Urinary bladder (tissue), 4 donors: Measurements from ENCODE around the gene TAF4. TPM values are rescaled to one million over a fixed set of nuclear protein-coding genes. Genes with fewer than 3 reads are reported as not detected.
A peak's percentile ranks its signal among the peaks of the same experiment; 100 is the strongest.

Experiments used
- DNase-seq: peaks from one replicate; pipeline ENCODE4 v3.0.0-alpha.2; 2015; ENCODE audit errors: extremely low spot score
- H3K27ac ChIP-seq: one replicate; pipeline ENCODE4 v1.5.1; 2013; ENCODE audit warnings: low read depth, mild to moderate bottlenecking, moderate library complexity
- H3K36me3 ChIP-seq: one replicate; pipeline ENCODE4 v1.6.1; 2013; ENCODE audit warnings: mild to moderate bottlenecking, moderate library complexity; ENCODE audit not compliant: insufficient read depth
- H3K4me1 ChIP-seq: one replicate; pipeline ENCODE4 v1.6.1; 2013; ENCODE audit warnings: mild to moderate bottlenecking, moderate library complexity; ENCODE audit not compliant: insufficient read depth
- H3K4me3 ChIP-seq: one replicate; pipeline ENCODE4 v1.5.1; 2013; ENCODE audit warnings: low read depth, low read length
- WGBS: extraction: QIAGEN DNeasy Blood & Tissue Kit; methylation state at CpG from one replicate; pipeline ENCODE4 v1.1.7; 2013; 5-methylcytosine and 5-hydroxymethylcytosine counted together
- polyA plus RNA-seq: library from polyadenylated mRNA; stranded (reverse); fragments of 200-250 nt; gene quantifications from one replicate; pipeline ENCODE4 v1.2.3, GENCODE V29; 2013
- total RNA-seq: library from RNA; depleted of rRNA; stranded (reverse); fragments of >200 nt; gene quantifications from one replicate; pipeline ENCODE4 v1.2.3, GENCODE V29; 2014
- donor health status: healthy with polysubstance abuse.
- donor health status: healthy.

Gene TAF4
- total and polyA plus RNA-seq, 2 donors: 8.9 to 9.9 TPM

- H3K36me3 ChIP-seq: no peaks in the 10 kb centered on the region
- H3K4me3 ChIP-seq: no peak overlapping the region
- H3K27ac ChIP-seq: no peak overlapping the region
- 66% methylated on average over 18 of the region's 18 CpGs for WGBS
- H3K4me1 ChIP-seq: peaks cover 3% of the 10 kb centered on the region
- no peak for DNase-seq
Measured at GRCh38 chr20:62067547-62068260, 2.0 kb upstream of the TAF4 start.

GRCh38 chr20:62066983-62067433, 1.3 kb upstream of the TAF4 start:
- H3K27ac ChIP-seq: no peak overlapping the region
- DNase-seq: no peak

DNA sequence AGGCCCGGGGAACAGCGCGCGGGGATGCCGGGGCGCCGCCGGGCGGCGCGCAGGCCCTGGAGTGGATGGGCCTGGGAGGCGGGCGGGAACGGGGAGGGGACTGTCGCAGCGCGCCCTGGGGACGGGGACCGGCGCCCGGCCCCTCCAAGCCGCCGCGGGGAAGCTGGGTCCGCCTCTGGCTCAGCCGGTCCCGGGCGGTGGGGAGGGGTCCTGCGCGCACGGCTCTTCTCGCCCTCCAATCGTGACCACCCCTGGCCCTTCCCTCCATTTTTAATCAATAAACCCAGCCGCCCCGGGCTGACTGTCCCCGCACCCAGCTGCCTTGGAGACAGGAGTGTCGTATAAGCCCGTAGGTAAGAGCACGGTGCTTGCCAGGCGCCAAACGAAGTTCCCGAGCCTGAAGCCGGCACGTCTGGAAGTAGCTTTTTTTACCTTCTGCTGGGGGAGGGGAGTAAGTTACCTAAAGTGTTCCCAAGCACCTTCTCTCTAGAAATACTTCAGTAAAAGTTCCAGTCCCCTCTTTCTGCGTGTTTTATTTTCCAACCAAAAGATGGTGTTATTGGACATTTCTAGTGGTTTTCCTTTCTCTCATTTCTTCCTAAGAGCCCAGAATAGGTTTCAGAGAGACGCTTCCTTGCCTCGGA, 780 bp upstream of the TAF4 start:
- peak overlapping the region; percentile 84 for H3K4me3 ChIP-seq
- peaks cover 3% of the 10 kb centered on the region for H3K4me1 ChIP-seq
- peak overlapping the region; percentile 76 for H3K27ac ChIP-seq
- WGBS: under 1% methylated on average over 46 of the region's 47 CpGs
- peak; percentile 51 for DNase-seq
- no peaks in the 10 kb centered on the region for H3K36me3 ChIP-seq

More at GRCh38 chr20:62066983-62067433, 1.3 kb upstream of the TAF4 start:
- 13% methylated on average over 15 of the region's 15 CpGs for WGBS
- no peaks in the 10 kb centered on the region for H3K36me3 ChIP-seq
- H3K4me1 ChIP-seq: peaks cover 3% of the 10 kb centered on the region
- peak overlapping the region; percentile 84 for H3K4me3 ChIP-seq

DNA sequence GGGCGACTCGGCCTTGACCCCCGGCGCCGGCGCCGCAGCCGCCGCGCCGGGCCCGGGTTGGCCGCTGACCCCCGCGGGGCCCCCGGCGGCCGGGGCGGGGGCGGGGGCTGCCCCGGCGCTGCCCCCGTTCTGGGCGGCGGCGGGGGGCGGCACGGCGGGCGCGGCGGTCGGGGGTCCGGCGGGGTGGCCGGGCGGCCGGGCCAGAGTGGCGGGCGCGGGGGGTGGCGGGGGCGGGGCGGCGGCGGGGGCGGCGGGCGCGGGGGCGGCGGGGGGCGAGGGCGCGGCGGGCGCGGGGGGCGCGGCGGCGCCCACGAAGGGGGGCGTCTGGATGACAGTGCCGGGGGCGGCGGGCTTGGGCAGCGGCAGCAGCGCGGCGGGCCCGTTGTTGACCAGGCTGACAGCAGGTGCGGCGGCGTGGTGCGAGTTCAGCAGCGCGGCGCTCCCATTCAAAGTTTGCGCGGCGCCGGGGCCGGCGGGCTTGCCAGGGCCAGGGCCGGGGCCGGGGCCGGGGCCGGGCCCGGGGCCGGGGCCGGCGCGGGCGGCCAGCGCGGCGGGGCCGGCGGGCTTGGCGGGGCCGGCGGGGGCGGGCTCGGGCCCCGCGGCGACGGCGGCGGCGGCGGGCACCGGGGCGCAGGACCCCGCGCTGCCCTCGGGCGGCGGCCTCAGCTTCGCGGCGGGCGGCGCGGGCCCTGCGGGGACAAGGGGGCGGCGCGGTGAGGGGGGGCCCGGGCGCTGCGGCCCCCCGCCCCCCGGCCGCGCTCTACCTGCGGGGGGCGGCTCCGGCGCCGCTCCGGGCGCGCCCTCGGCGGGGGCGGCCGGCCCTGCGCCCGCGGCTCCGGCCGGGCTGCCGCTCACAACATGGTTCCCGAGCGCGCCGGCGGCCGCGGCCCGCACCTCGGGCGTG, 659 bp downstream of the TAF4 start:
- Histone ChIP-seq H3K27ac (peak overlapping the region; percentile 57), H3K36me3 (no peaks in the 10 kb centered on the region), H3K4me1 (peaks cover 3% of the 10 kb centered on the region), H3K4me3 (peak overlapping the region; percentile 84)
- DNase-seq: no peak
- 1% methylated on average over 136 of the region's 165 CpGs for WGBS

DNA sequence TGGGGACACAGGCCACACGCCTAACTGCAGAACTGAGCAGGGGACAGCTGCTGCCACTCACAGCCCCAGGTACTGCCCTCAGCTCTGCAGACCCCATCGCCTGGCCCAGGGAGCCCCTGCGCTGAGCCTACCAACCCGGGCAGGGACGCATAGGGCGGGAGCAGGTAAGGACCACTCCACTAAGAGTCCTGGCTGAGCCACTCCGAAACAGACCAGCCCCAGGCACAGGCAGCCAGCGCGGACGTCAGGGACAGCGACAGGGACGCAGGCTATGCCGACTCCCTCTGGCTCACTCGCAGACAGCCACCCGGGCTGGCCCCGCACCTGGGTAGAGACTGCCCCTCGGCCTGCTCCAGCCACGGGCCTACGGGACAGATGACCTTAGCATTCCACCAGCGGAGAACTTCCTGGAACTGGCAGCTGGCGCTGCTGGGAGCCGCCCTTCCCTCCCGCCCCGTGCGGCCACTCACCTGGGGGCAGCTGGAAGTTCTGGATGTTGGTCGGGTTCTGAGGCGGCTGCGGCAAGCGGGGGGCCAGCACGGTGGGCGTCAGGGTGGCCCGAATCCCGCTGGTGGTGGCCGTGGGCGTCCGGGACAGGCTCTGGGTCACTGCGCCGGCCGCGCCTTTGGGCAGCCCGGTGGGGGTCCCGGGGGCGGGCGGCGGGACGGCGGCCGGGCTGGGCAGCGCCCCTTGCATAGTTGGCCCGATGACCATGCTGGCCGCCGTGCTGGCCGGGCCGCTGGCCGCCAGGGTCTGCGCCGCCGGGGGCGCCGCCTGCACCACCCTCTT, 1.5 kb downstream of the TAF4 start:
- no peak for DNase-seq
- 17% methylated on average over 60 of the region's 60 CpGs for WGBS
- peaks cover 3% of the 10 kb centered on the region for H3K4me1 ChIP-seq
- no peaks in the 10 kb centered on the region for H3K36me3 ChIP-seq
- no peak overlapping the region for H3K27ac ChIP-seq
- H3K4me3 ChIP-seq: peak overlapping the region; percentile 84

GRCh38 chr20:62063315-62063980, 2.2 kb downstream of the TAF4 start:
- H3K36me3 ChIP-seq: no peaks in the 10 kb centered on the region
- 57% methylated on average over 39 of the region's 39 CpGs for WGBS
- no peak for DNase-seq
- no peak overlapping the region for H3K27ac ChIP-seq
- peaks cover 3% of the 10 kb centered on the region for H3K4me1 ChIP-seq
- H3K4me3 ChIP-seq: no peak overlapping the region

DNA sequence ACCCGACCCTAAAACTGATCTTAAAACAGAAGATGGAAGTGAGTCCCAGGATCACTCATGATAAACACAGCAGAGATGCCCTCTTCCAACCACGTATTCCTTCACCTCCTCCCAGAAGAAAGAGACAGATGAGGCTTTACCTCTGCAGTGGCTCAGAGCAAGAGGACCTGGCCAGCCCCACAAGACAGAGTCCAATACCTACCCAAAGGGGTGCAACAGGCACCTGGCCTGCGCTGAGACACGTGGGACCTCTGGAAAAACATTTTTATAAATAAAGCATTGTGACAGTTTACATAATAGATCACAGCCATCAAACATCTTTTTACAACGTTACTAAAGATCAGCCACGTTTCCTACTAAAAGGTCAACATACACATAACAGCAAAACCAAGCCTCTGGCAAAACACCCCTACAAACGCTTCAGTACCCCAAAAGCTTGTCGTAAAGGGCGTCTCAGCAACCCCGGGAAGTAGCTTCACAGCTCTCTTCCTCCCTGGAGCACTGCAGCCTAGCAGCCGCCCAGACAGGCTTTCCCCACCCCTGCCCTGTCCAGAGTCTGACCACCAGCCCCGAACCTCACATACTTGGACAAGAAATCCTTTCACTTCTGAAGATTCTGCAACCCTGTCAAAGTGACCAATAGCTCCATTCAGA, 2.9 kb downstream of the TAF4 start:
- H3K4me1 ChIP-seq: peaks cover 3% of the 10 kb centered on the region
- H3K36me3 ChIP-seq: no peaks in the 10 kb centered on the region
- H3K4me3 ChIP-seq: no peak overlapping the region
- 66% methylated on average over 12 of the region's 12 CpGs for whole genome bisulfite sequencing
- no peak for DNase-seq
- no peak overlapping the region for H3K27ac ChIP-seq

DNA sequence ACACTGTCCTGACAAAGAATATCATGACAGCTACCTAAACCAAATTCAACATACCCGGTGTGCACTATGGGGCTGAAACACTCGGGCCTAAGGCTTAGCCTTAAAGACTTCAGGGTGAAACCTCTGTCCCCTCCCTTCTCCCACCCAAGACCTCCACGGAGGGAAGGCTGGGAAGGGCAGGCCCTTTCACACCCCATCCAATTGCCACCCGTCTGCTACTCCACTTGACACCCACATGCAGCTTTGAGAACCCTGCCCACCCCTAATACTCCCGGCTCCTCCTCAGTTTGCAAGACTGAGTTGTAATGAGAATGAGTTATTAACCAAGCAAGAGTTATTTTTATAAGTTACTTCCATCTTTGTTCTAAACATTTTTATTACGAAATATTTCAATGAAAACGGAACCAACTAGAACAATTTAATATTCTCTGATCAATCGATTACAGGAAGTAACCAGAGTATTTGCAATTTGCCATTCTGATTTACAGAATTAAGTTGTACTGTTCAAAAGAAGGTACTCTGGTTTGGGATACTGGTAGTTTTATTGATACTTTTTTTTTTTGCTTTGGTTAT, 3.7 kb downstream of the TAF4 start:
- no peaks in the 10 kb centered on the region for H3K36me3 ChIP-seq
- peaks cover 3% of the 10 kb centered on the region for H3K4me1 ChIP-seq
- H3K4me3 ChIP-seq: no peak overlapping the region
- WGBS: 81% methylated on average over 8 of the region's 8 CpGs
- DNase-seq: no peak
- H3K27ac ChIP-seq: no peak overlapping the region

DNA sequence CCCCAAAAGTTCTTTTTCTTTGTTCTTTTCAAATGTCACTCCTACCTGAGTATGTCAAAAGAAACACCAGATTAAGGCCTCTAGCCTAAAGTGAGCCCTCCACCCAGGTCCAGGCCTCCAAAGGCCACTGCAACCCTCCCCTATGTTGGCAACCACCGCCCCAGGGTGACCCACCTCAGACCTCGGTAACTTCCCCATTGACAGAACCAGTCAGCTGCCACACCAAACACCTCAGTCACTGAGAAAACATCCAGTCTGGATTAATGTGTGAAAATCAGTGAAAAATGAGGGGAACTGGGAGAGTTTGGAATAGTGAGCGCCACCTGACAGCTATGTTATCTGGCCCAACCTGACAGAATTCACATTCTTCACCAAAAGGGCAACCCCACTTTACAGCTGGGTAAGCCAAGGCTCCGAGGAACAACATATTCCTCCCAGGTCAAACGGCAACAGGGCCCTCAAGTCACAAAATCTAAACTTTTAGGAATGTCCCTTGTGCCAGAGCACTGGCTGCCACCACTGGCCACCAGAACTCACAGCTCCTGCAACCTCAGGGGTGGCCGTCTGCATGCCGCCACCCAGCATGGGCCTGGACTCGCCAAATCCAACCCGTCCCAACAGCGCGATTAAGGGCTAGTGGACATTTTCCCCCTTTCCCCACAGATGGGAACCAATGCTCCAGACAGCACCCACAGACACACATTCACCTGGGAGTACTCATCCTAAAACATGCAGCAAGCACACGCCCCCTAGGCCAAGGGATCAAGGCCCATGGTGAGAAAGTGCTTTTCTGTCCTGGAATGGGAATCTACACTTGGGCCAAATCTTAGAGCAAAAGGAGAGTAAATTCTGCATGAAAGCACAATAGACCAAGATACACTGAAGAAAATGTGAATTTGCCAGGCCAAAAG, 4.8 kb downstream of the TAF4 start:
- DNase-seq: no peak
- no peak overlapping the region for H3K27ac ChIP-seq
- H3K4me3 ChIP-seq: no peak overlapping the region
- no peaks in the 10 kb centered on the region for H3K36me3 ChIP-seq
- WGBS: 95% methylated on average over 12 of the region's 12 CpGs
- H3K4me1 ChIP-seq: peaks cover 3% of the 10 kb centered on the region

GRCh38 chr20:62059920-62060630, 5.6 kb downstream of the TAF4 start:
- WGBS: 85% methylated on average over 25 of the region's 25 CpGs
- Histone ChIP-seq H3K4me1 (peaks cover 3% of the 10 kb centered on the region), H3K27ac (no peak overlapping the region), H3K4me3 (no peak overlapping the region), H3K36me3 (no peaks in the 10 kb centered on the region)
- no peak for DNase-seq

DNA sequence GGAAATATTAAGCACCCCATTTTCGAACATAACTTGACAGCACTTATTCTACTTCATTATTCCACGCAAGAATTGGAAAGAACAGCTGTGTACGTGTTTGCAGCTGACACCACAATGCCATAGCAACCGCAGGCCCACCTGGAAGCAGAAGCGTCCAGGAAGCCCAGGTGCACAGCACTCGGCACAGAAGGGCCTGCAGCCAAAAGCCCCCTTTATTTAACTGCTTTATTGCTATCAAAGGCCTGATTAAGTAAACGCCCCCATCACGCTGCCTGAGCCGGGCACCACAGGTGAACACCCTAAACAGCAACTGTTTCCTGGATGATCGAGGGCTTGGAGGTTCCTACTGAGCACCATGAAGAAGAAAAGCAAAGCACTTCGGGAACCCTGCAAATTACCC, 6.3 kb downstream of the TAF4 start:
- Histone ChIP-seq H3K4me1 (peaks cover 3% of the 10 kb centered on the region), H3K27ac (no peak overlapping the region), H3K4me3 (no peak overlapping the region), H3K36me3 (no peaks in the 10 kb centered on the region)
- no peak for DNase-seq
- 89% methylated on average over 11 of the region's 11 CpGs for WGBS
